ENCODE data around the gene DGKG. TPM values are rescaled to one million over a fixed set of nuclear protein-coding genes. Genes with fewer than 3 reads are reported as not detected.

Gene DGKG
- total and polyA plus RNA-seq, 4 donors = 2.1 to 13.7 (median 8.0) TPM

- Histone ChIP-seq H3K9me3 (ENCODE audit: control insufficient read depth in 4 of 4, insufficient read depth in 3 of 4, low read length in 3 of 4) (no peaks in the 10 kb centered on the region), H3K36me3 (ENCODE audit: control insufficient read depth in 4 of 4, insufficient read depth in 4 of 4, low read length in 4 of 4) (no peaks in the 10 kb centered on the region), H3K27me3 (ENCODE audit: control insufficient read depth in 3 of 3, insufficient read depth in 3 of 3, low read length in 2 of 3) (peaks cover 0 to 12% (median 0%) of the 10 kb centered on the region in 3 donors), H3K4me1 (ENCODE audit: control insufficient read depth in 5 of 5, insufficient read depth in 5 of 5, low read length in 5 of 5) (no peaks in the 10 kb centered on the region), H3K4me3 (no peak overlapping the region), H3K9ac (ENCODE audit: insufficient read depth in 1 of 2, low read length in 2 of 2) (no peak overlapping the region), H3K27ac (ENCODE audit: low read depth in 1 of 2, low read length in 1 of 2) (no peak overlapping the region)
- DNase-seq (no peak), ATAC-seq (ENCODE audit: insufficient read depth, low FRiP score) (no peak)
- 90 to 100% methylated on average over 1 of the region's 1 CpG for WGBS, 2 donors
- TF ChIP-seq CTCF (IDR thresholded peaks at IDR 0.05; ENCODE audit: control extremely low read depth, extremely low read depth) = no peak
Observed at GRCh38 chr3:186329589-186329988, 32.4 kb downstream of the DGKG start.

- TF ChIP-seq CTCF (IDR thresholded peaks at IDR 0.05; ENCODE audit: control extremely low read depth, extremely low read depth) = no peak
- Histone ChIP-seq H3K27me3 (ENCODE audit: control insufficient read depth in 3 of 3, insufficient read depth in 3 of 3, low read length in 2 of 3) (peaks cover 0 to 12% (median 0%) of the 10 kb centered on the region in 3 donors), H3K4me1 (ENCODE audit: control insufficient read depth in 5 of 5, insufficient read depth in 5 of 5, low read length in 5 of 5) (no peaks in the 10 kb centered on the region), H3K9ac (ENCODE audit: insufficient read depth in 1 of 2, low read length in 2 of 2) (no peak overlapping the region), H3K27ac (ENCODE audit: low read depth in 1 of 2, low read length in 1 of 2) (no peak overlapping the region), H3K4me3 (no peak overlapping the region), H3K9me3 (ENCODE audit: control insufficient read depth in 4 of 4, insufficient read depth in 3 of 4, low read length in 3 of 4) (no peaks in the 10 kb centered on the region), H3K36me3 (ENCODE audit: control insufficient read depth in 4 of 4, insufficient read depth in 4 of 4, low read length in 4 of 4) (no peaks in the 10 kb centered on the region)
- WGBS, 2 donors = 79 to 96% methylated on average over 2 of the region's 2 CpGs
- no peak for ATAC-seq (ENCODE audit: insufficient read depth, low FRiP score)
- no peak for DNase-seq
Observed at GRCh38 chr3:186327912-186328487, 34.0 kb downstream of the DGKG start.

- 73 to 93% methylated on average over 5 of the region's 5 CpGs for WGBS, 2 donors
- TF ChIP-seq CTCF (IDR thresholded peaks at IDR 0.05; ENCODE audit: control extremely low read depth, extremely low read depth) = no peak
- no peak for ATAC-seq (ENCODE audit: insufficient read depth, low FRiP score)
Observed at GRCh38 chr3:186322761-186323160, 39.3 kb downstream of the DGKG start.

GRCh38 chr3:186321746-186322145, 40.3 kb downstream of the DGKG start:
- 88 to 95% methylated on average over 3 of the region's 3 CpGs for WGBS, 2 donors
- H3K4me3 ChIP-seq = no peak overlapping the region

More at GRCh38 chr3:186322761-186323160, 39.3 kb downstream of the DGKG start:
- Histone ChIP-seq H3K27ac (ENCODE audit: low read depth in 1 of 2, low read length in 1 of 2) (no peak overlapping the region), H3K36me3 (ENCODE audit: control insufficient read depth in 4 of 4, insufficient read depth in 4 of 4, low read length in 4 of 4) (peaks cover 0 to 4% (median 0%) of the 10 kb centered on the region in 4 donors), H3K27me3 (ENCODE audit: control insufficient read depth in 3 of 3, insufficient read depth in 3 of 3, low read length in 2 of 3) (peaks cover 0 to 9% (median 0%) of the 10 kb centered on the region in 3 donors), H3K9ac (ENCODE audit: insufficient read depth in 1 of 2, low read length in 2 of 2) (no peak overlapping the region), H3K4me3 (no peak overlapping the region), H3K9me3 (ENCODE audit: control insufficient read depth in 4 of 4, insufficient read depth in 3 of 4, low read length in 3 of 4) (peaks cover 0 to 2% (median 0%) of the 10 kb centered on the region in 4 donors), H3K4me1 (ENCODE audit: control insufficient read depth in 5 of 5, insufficient read depth in 5 of 5, low read length in 5 of 5) (no peaks in the 10 kb centered on the region)
- no peak for DNase-seq

More at GRCh38 chr3:186321746-186322145, 40.3 kb downstream of the DGKG start:
- ATAC-seq (ENCODE audit: insufficient read depth, low FRiP score) (no peak), DNase-seq (no peak)
- no peak for TF ChIP-seq CTCF (IDR thresholded peaks at IDR 0.05; ENCODE audit: control extremely low read depth, extremely low read depth)
- H3K27ac ChIP-seq (ENCODE audit: low read depth in 1 of 2, low read length in 1 of 2) = no peak overlapping the region
- peaks cover 0 to 6% (median 0%) of the 10 kb centered on the region in 3 donors for H3K27me3 ChIP-seq (ENCODE audit: control insufficient read depth in 3 of 3, insufficient read depth in 3 of 3, low read length in 2 of 3)
- peaks cover 0 to 4% (median 0%) of the 10 kb centered on the region in 4 donors for H3K9me3 ChIP-seq (ENCODE audit: control insufficient read depth in 4 of 4, insufficient read depth in 3 of 4, low read length in 3 of 4)
- H3K9ac ChIP-seq (ENCODE audit: insufficient read depth in 1 of 2, low read length in 2 of 2) = no peak overlapping the region
- peaks cover 0 to 4% (median 0%) of the 10 kb centered on the region in 4 donors for H3K36me3 ChIP-seq (ENCODE audit: control insufficient read depth in 4 of 4, insufficient read depth in 4 of 4, low read length in 4 of 4)
- H3K4me1 ChIP-seq (ENCODE audit: control insufficient read depth in 5 of 5, insufficient read depth in 5 of 5, low read length in 5 of 5) = no peaks in the 10 kb centered on the region
